Upper lobe of right lung (tissue), 1 donor: ENCODE results near the gene ZBTB16. TPM values are rescaled to one million over a fixed set of nuclear protein-coding genes. Genes with fewer than 3 reads are reported as not detected.

Experiments used
- ATAC-seq: fragments of 200-7000 bp; cut with Tn5 transposase; one replicate; pipeline ENCODE4 v1.9.1; 2020; ENCODE audit warnings: mild to moderate bottlenecking, moderate library complexity
- DNase-seq: peaks from one replicate; pipeline ENCODE4 v3.0.0-alpha.2; 2020
- H3K27ac ChIP-seq: fragments of 200-600 bp; one replicate; pipeline ENCODE4 v1.8.0; 2022
- H3K27me3 ChIP-seq: fragments of 200-600 bp; one replicate; pipeline ENCODE4 v1.8.0; 2022; ENCODE audit warnings: mild to moderate bottlenecking
- H3K36me3 ChIP-seq: fragments of 200-600 bp; one replicate; pipeline ENCODE4 v1.8.0; 2022
- H3K4me1 ChIP-seq: fragments of 200-600 bp; one replicate; pipeline ENCODE4 v1.8.0; 2022
- H3K4me3 ChIP-seq: fragments of 200-600 bp; one replicate; pipeline ENCODE4 v1.8.0; 2022; ENCODE audit warnings: mild to moderate bottlenecking
- H3K9me3 ChIP-seq: fragments of 200-600 bp; one replicate; pipeline ENCODE4 v1.8.0; 2022
- intact Hi-C: fragments of 100-400 bp; cut with DNase I; formaldehyde crosslinking; loops from one replicate; pipeline ENCODE4 v1.11.0; 2022
- long read RNA-seq: library from polyadenylated mRNA; unstranded; transcript quantifications from one replicate; pipeline ENCODE4 v2.0.0, GENCODE V29; 2021
- total RNA-seq: library from RNA; stranded (reverse); fragmentation: NEBNext Ultra II Directional; extraction: Animal tissue kit (Norgen Biotek cat#: 25700); gene quantifications from one replicate; pipeline ENCODE4 v1.2.1, GENCODE V29; 2021
- TF ChIP-seq, protein P1 (sequence below): fragments of 200-600 bp; IDR thresholded peaks from one replicate; pipeline ENCODE4 v1.8.0; 2022; ENCODE audit warnings: antibody characterized with exemption
- donor health status: DM: no; HTN: yes; CAD: no; lungs with severe emphysema.

Gene ZBTB16, protein sequence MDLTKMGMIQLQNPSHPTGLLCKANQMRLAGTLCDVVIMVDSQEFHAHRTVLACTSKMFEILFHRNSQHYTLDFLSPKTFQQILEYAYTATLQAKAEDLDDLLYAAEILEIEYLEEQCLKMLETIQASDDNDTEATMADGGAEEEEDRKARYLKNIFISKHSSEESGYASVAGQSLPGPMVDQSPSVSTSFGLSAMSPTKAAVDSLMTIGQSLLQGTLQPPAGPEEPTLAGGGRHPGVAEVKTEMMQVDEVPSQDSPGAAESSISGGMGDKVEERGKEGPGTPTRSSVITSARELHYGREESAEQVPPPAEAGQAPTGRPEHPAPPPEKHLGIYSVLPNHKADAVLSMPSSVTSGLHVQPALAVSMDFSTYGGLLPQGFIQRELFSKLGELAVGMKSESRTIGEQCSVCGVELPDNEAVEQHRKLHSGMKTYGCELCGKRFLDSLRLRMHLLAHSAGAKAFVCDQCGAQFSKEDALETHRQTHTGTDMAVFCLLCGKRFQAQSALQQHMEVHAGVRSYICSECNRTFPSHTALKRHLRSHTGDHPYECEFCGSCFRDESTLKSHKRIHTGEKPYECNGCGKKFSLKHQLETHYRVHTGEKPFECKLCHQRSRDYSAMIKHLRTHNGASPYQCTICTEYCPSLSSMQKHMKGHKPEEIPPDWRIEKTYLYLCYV
- total RNA-seq = 221 TPM
- long read RNA-seq, full-length matches to known transcripts = 301 of 511 reads
- long read RNA-seq, partial matches to known transcripts = 62 of 511 reads
- long read RNA-seq, other reads (novel, unspliced or antisense) = 148 of 511 reads

DNA sequence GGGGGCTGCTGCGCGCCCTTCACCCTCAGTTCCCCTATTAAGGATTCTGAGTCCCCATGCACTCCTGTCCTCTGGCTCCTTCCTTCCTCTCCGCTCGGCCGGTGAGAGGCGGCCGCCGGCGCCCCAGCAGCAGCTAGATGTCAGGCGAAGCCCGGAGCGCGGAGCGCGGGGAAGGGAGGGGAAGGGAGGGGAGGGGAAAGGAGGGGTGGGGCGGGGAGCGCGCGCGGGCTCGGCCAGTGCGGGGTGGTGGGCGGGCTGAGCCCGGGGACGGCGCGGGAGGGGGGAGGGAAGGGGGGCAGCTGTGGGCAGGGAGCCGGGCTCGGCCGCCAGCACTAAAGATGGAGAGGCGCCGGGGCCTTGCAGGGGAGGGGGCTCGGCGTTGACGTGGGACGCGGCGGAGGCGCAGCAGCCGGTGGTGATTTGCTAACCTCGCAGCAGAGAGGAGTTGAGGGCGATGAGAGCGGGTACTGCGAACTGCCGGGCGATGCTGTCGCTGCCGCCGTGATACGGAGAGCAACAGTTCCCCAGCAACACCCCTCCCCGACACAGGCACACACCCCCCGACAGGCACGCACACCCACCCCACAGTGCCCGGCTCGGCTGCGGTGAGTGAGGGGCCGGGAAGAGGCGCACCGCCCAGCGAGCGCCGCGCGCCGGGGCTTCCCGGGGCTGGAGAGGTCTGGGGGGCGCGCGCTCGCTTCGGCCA is at the start of gene ZBTB16:
TSS of gene ZBTB16 (plus strand) at position 434 of the 706 bp plus-strand sequence. CDS start 3,590 bp downstream, outside the sequence.
- no peaks in the 10 kb centered on the region for H3K9me3 ChIP-seq
- H3K27me3 ChIP-seq = no peaks in the 10 kb centered on the region
- peaks cover 37% of the 10 kb centered on the region for H3K4me1 ChIP-seq
- peak within 1 kb of the TSS; percentile 95 for H3K4me3 ChIP-seq
- peak; percentile 77 for ATAC-seq
- H3K27ac ChIP-seq = peak within 1 kb of the TSS; percentile 98
- intact Hi-C loops = no loop called here
- DNase-seq = peak; percentile 95
- TF ChIP-seq, protein P1, sequence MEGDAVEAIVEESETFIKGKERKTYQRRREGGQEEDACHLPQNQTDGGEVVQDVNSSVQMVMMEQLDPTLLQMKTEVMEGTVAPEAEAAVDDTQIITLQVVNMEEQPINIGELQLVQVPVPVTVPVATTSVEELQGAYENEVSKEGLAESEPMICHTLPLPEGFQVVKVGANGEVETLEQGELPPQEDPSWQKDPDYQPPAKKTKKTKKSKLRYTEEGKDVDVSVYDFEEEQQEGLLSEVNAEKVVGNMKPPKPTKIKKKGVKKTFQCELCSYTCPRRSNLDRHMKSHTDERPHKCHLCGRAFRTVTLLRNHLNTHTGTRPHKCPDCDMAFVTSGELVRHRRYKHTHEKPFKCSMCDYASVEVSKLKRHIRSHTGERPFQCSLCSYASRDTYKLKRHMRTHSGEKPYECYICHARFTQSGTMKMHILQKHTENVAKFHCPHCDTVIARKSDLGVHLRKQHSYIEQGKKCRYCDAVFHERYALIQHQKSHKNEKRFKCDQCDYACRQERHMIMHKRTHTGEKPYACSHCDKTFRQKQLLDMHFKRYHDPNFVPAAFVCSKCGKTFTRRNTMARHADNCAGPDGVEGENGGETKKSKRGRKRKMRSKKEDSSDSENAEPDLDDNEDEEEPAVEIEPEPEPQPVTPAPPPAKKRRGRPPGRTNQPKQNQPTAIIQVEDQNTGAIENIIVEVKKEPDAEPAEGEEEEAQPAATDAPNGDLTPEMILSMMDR = no peak
- H3K36me3 ChIP-seq = peaks cover 20% of the 10 kb centered on the region

DNA sequence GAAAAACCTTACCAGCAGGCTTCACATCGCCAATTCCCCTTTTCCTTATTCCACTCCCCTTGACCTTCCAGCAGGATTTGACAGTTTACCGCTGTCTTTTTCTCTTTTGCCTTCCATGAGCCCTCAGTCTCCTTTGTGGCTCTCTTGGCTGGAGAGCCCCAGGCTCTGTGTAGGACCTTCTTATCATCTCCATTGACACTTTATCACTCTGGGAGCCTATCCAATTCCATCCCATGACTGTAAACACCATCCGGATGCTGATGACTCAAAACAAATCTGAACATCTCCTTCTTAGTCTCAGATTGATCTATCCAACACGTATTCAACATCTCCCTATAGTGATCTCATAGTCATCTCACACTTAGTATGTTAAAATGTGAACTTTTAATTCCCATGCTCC is 48.6 kb upstream of the ZBTB16 start:
- no peak overlapping the region for H3K27ac ChIP-seq
- H3K27me3 ChIP-seq = peaks cover 4% of the 10 kb centered on the region
- intact Hi-C loops = no loop called here
- ATAC-seq (no peak), DNase-seq (no peak)
- TF ChIP-seq, protein P1 = no peak
- no peaks in the 10 kb centered on the region for H3K4me1 ChIP-seq
- no peaks in the 10 kb centered on the region for H3K36me3 ChIP-seq
- no peaks in the 10 kb centered on the region for H3K9me3 ChIP-seq
- H3K4me3 ChIP-seq = no peak overlapping the region

DNA sequence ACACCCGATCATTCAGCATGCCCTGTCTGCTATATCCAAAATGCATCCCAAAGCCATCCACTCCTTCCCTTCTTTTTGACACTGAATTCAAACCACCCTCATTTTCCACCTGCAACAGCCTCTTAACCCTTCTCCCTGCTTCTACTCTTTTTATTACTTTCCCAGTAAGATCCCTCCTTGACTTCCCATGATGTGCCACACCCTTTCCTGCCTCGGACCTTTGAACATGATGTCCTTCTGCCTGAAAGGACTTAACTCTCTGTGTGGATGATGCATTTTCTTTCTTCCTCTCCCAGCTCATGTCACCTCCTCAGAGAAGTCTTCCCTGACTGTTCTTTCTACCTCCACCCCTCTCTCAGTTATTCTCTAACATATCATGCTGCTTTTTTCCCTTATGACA is 48.1 kb upstream of the ZBTB16 start:
- ATAC-seq = no peak
- intact Hi-C loops = no loop called here
- H3K27me3 ChIP-seq = peaks cover 4% of the 10 kb centered on the region
- TF ChIP-seq, protein P1 = no peak
- H3K9me3 ChIP-seq = no peaks in the 10 kb centered on the region
- no peaks in the 10 kb centered on the region for H3K36me3 ChIP-seq
- no peaks in the 10 kb centered on the region for H3K4me1 ChIP-seq
- DNase-seq = no peak
- H3K4me3 ChIP-seq = no peak overlapping the region
- H3K27ac ChIP-seq = no peak overlapping the region

DNA sequence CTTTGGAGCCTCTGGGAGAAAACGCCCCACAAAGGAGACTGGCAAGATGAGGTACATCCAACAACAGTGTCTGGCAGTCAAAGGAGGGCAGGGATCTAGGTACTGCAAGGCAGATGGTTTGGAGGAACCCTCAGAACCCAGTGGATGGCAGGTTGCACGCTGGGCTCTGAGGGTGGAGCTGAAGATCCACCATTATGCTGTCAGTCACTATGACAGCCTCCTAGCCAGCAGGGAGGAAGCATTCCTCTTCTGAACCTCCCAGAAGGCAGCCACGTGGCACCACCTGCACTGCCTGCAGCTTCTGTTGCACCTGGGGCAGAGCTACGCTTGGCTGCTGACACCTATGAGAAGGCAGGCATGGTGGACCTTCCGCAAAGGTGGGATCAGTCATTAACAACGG is 44.4 kb upstream of the ZBTB16 start:
- H3K36me3 ChIP-seq = no peaks in the 10 kb centered on the region
- peaks cover 4% of the 10 kb centered on the region for H3K27me3 ChIP-seq
- no peaks in the 10 kb centered on the region for H3K4me1 ChIP-seq
- no peak overlapping the region for H3K27ac ChIP-seq
- TF ChIP-seq, protein P1 = no peak
- no peak for DNase-seq
- H3K9me3 ChIP-seq = no peaks in the 10 kb centered on the region
- no peak for ATAC-seq
- intact Hi-C loops = no loop called here
- no peak overlapping the region for H3K4me3 ChIP-seq

DNA sequence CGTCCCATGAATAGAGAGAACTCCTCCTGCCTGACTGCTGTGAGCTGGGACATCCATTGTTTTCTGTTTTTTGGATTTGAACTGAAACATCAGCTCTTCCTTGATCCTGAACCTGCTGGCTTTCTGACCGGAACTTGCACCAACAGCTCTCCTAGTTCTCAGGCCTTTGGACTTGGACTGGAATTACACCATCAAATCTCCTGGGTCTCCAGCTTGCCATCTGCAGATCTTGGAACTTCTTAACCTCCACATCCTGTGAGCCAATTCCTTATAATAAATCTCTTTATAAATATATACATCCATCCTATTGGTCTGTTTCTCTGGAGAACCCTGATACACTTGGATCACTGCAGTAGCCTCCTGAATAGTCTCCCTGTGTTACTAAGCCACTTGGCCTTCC is 42.5 kb upstream of the ZBTB16 start:
- Histone ChIP-seq H3K4me1 (no peaks in the 10 kb centered on the region), H3K36me3 (no peaks in the 10 kb centered on the region), H3K27ac (no peak overlapping the region), H3K9me3 (no peaks in the 10 kb centered on the region), H3K27me3 (peaks cover 4% of the 10 kb centered on the region), H3K4me3 (no peak overlapping the region)
- intact Hi-C loops = no loop called here
- TF ChIP-seq, protein P1 = no peak
- DNase-seq (no peak), ATAC-seq (no peak)
